OCI-LY1 (cell line): ENCODE data around the gene TCERG1L.

ENCODE experiments used
- H2AFZ ChIP-seq: fragments of 200-600 bp; sonication (generic), shearing (Covaris generic); 2 replicates; pipeline ENCODE4 v1.6.0; 2014; ENCODE audit warnings: antibody characterized with exemption, mild to moderate bottlenecking, low read length
- H3F3A ChIP-seq: fragments of 200-600 bp; sonication (generic), shearing (Covaris generic); 2 replicates; pipeline ENCODE4 v1.6.0; 2014; ENCODE audit warnings: mild to moderate bottlenecking, antibody characterized with exemption, low read length, moderate library complexity; ENCODE audit not compliant: insufficient read depth
- H3K27ac ChIP-seq: fragments of 200-600 bp; sonication (generic); 2 replicates; pipeline ENCODE4 v1.5.1; 2014; ENCODE audit warnings: low read length, mixed run types, mild to moderate bottlenecking, low read depth; ENCODE audit not compliant: poor library complexity, severe bottlenecking
- H3K27me3 ChIP-seq: fragments of 200-600 bp; sonication (generic); 2 replicates; pipeline ENCODE4 v1.6.0; 2014; ENCODE audit warnings: antibody characterized with exemption, mild to moderate bottlenecking, low read length, moderate library complexity; ENCODE audit not compliant: insufficient read depth
- H3K36me3 ChIP-seq: fragments of 200-600 bp; sonication (generic); 2 replicates; pipeline ENCODE4 v1.6.1; 2014; ENCODE audit warnings: mild to moderate bottlenecking, antibody characterized with exemption, low read length, moderate library complexity, mixed read lengths; ENCODE audit not compliant: insufficient read depth
- H3K4me1 ChIP-seq: fragments of 200-600 bp; sonication (generic); 2 replicates; pipeline ENCODE4 v1.5.1; 2014; ENCODE audit warnings: mild to moderate bottlenecking, low read length, moderate library complexity; ENCODE audit not compliant: insufficient read depth, severe bottlenecking
- H3K4me2 ChIP-seq: fragments of 200-600 bp; sonication (generic), shearing (Covaris generic); 2 replicates; pipeline ENCODE4 v1.6.1; 2014; ENCODE audit warnings: low read length
- H3K4me3 ChIP-seq: fragments of 200-600 bp; sonication (generic); 2 replicates; pipeline ENCODE4 v1.5.1; 2014; ENCODE audit warnings: low read length, low read depth, mild to moderate bottlenecking, mixed read lengths; ENCODE audit not compliant: poor library complexity, severe bottlenecking
- H3K79me2 ChIP-seq: fragments of 200-600 bp; shearing (Covaris generic); 2 replicates; pipeline ENCODE4 v1.6.1; 2016; ENCODE audit warnings: mixed run types, low read length, mixed read lengths; ENCODE audit not compliant: insufficient read depth
- H3K9ac ChIP-seq: fragments of 200-600 bp; sonication (generic), shearing (Covaris generic); 2 replicates; pipeline ENCODE4 v1.6.1; 2014; ENCODE audit warnings: mild to moderate bottlenecking, low read length, mixed read lengths
- H3K9me2 ChIP-seq: fragments of 200-600 bp; sonication (generic), shearing (Covaris generic); 2 replicates; pipeline ENCODE4 v1.6.1; 2014; ENCODE audit warnings: low read depth, mild to moderate bottlenecking, low read length, mixed read lengths
- H3K9me3 ChIP-seq: fragments of 200-600 bp; shearing (Covaris generic); 2 replicates; pipeline ENCODE4 v1.6.1; 2014; ENCODE audit warnings: low read length, mixed read lengths
- H4K20me1 ChIP-seq: fragments of 200-600 bp; sonication (generic), shearing (Covaris generic); 2 replicates; pipeline ENCODE4 v1.6.0; 2016; ENCODE audit warnings: mild to moderate bottlenecking, low read length; ENCODE audit not compliant: insufficient read depth
- EZH2 ChIP-seq: fragments of 200-600 bp; sonication (generic), shearing (Covaris generic); IDR thresholded peaks from 2 replicates; pipeline ENCODE4 v1.8.0; 2017; ENCODE audit warnings: borderline replicate concordance, mixed run types, mild to moderate bottlenecking, antibody characterized with exemption, low read length, moderate library complexity, mixed read lengths
- TF ChIP-seq, protein P1 (sequence below): fragments of 200-600 bp; sonication (generic), shearing (Covaris generic); IDR thresholded peaks from 2 replicates; pipeline ENCODE4 v1.5.1; 2017; ENCODE audit warnings: mild to moderate bottlenecking, antibody characterized with exemption, low read length, moderate library complexity, mixed read lengths

The TCERG1L gene

DNA sequence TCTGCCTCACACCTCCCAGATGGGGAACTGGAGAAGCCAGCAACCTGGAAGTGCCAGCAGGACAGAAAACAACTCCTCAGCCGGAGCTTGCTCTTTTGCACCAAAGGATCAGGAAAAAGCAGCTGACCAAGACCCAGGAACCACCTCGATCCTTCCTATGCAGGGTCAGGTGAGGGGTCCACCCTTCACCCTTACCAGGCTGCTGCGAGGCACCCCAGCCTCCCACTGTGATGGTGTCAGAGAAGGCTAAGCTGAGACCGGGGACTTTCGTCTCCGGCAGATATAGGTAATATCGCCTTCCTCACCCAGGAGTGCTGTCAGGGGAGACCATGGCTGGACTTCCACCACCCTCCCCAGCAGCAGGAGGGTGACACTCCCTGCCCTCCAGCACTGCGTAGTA lies 254.7 kb downstream of the TCERG1L start:
- Histone ChIP-seq H3K36me3 (no peaks in the 10 kb centered on the region), H3K27me3 (no peaks in the 10 kb centered on the region), H3F3A (no peaks in the 10 kb centered on the region), H3K9me3 (no peaks in the 10 kb centered on the region), H3K4me2 (no peak overlapping the region), H3K9ac (no peak overlapping the region), H3K27ac (no peak overlapping the region), H2AFZ (no peak overlapping the region), H3K9me2 (no peaks in the 10 kb centered on the region), H4K20me1 (no peaks in the 10 kb centered on the region), H3K4me1 (no peaks in the 10 kb centered on the region), H3K79me2 (no peaks in the 10 kb centered on the region), H3K4me3 (no peak overlapping the region)
- TF ChIP-seq EZH2, result no peak
- TF ChIP-seq, protein P1, sequence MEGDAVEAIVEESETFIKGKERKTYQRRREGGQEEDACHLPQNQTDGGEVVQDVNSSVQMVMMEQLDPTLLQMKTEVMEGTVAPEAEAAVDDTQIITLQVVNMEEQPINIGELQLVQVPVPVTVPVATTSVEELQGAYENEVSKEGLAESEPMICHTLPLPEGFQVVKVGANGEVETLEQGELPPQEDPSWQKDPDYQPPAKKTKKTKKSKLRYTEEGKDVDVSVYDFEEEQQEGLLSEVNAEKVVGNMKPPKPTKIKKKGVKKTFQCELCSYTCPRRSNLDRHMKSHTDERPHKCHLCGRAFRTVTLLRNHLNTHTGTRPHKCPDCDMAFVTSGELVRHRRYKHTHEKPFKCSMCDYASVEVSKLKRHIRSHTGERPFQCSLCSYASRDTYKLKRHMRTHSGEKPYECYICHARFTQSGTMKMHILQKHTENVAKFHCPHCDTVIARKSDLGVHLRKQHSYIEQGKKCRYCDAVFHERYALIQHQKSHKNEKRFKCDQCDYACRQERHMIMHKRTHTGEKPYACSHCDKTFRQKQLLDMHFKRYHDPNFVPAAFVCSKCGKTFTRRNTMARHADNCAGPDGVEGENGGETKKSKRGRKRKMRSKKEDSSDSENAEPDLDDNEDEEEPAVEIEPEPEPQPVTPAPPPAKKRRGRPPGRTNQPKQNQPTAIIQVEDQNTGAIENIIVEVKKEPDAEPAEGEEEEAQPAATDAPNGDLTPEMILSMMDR, result no peak

DNA sequence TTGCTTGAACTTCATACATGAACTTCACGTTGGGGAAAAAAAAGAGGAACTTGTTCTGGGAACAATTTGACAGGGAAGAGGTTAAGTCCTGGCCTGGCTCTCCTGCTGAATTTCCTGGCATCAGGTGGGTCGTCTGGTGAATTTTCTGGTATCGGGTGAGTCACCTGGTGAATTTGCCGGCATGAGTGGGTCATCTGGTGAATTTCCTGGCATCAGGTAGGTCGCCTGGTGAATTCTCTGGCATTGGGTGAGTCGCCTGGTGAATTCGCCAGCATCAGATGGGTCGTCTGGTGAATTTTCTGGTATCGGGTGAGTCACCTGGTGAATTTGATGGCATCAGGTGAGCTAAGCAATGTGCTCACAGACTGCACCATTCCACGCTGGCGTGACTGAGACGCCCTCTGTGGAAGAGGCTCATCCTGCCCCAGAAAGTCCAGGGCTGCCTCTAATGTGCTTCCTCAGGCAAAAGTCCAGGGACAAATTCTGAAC lies 255.4 kb downstream of the TCERG1L start:
- Histone ChIP-seq H3K9me2 (no peaks in the 10 kb centered on the region), H4K20me1 (no peaks in the 10 kb centered on the region), H3K27ac (no peak overlapping the region), H3K4me3 (no peak overlapping the region), H3F3A (no peaks in the 10 kb centered on the region), H3K9me3 (no peaks in the 10 kb centered on the region), H3K36me3 (no peaks in the 10 kb centered on the region), H3K4me2 (no peak overlapping the region), H2AFZ (no peak overlapping the region), H3K79me2 (no peaks in the 10 kb centered on the region), H3K27me3 (no peaks in the 10 kb centered on the region), H3K4me1 (no peaks in the 10 kb centered on the region), H3K9ac (no peak overlapping the region)
- TF ChIP-seq, protein P1, result no peak
- TF ChIP-seq EZH2, result no peak

DNA sequence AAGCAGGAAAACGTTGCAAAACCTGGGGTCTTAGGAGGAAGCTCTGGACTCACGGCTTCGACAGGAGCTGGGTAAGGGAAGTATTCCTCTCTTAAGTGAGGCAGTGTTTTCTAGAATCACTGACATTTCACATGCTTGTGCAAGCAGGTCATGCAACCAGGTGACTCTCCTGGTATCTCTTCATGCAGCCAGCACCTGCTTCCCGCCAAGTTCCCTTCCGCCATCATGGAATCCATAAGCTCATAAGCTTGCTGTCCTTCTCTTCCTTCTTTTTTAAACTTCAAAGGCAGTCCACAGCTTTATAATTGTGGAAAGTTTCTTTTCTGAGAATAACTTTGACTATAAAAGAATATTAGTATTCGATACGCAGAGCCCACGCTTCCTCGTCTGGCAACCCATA lies 256.1 kb downstream of the TCERG1L start:
- Histone ChIP-seq H3K4me2 (no peak overlapping the region), H3K36me3 (no peaks in the 10 kb centered on the region), H3K27ac (no peak overlapping the region), H3F3A (no peaks in the 10 kb centered on the region), H2AFZ (no peak overlapping the region), H3K4me1 (no peaks in the 10 kb centered on the region), H3K9me3 (no peaks in the 10 kb centered on the region), H3K9ac (no peak overlapping the region), H3K79me2 (no peaks in the 10 kb centered on the region), H3K9me2 (no peaks in the 10 kb centered on the region), H3K27me3 (no peaks in the 10 kb centered on the region), H4K20me1 (no peaks in the 10 kb centered on the region), H3K4me3 (no peak overlapping the region)
- no peak for TF ChIP-seq EZH2
- TF ChIP-seq, protein P1, result no peak
